Lower leg skin (tissue), 3 donors: ENCODE data around the gene CCDC190.

Experiments
- CTCF ChIP-seq, 3 donors: fragments of 450-650 bp; IDR thresholded peaks; one replicate each; pipeline ENCODE4 v1.5.1; 2016; ENCODE audit warnings: antibody characterized with exemption in 3 of 3, mild to moderate bottlenecking in 3 of 3, moderate library complexity in 2 of 3
- POLR2A ChIP-seq, 2 donors: fragments of 450-650 bp; IDR thresholded peaks; one replicate each; pipeline ENCODE4 v1.6.1; 2016 to 2017; ENCODE audit warnings: antibody characterized with exemption in 2 of 2, mild to moderate bottlenecking in 1 of 2, moderate library complexity in 1 of 2

- no peak for TF ChIP-seq POLR2A (IDR thresholded peaks at IDR 0.05)
- no peak for TF ChIP-seq CTCF (IDR thresholded peaks at IDR 0.05)
These were observed 37.0 kb downstream of the CCDC190 start for GRCh38 chr1:162823771-162824525.
